Measurements from ENCODE around the gene BSG. TPM values are rescaled to one million over a fixed set of nuclear protein-coding genes. Genes with fewer than 3 reads are reported as not detected.

The BSG gene
- polyA plus RNA-seq, 2 of the 4 experiments (the other 2 are of a cell fraction), result 285 to 579 TPM

- POLR2A ChIA-PET, result no interaction called here
- no peak overlapping the region for H3K4me2 ChIP-seq
- TF ChIP-seq CBX2 (IDR thresholded peaks at IDR 0.05; ENCODE audit: borderline replicate concordance, low read depth) (no peak), NPAS2 (CRISPR knock-in tag; IDR thresholded peaks at IDR 0.05; ENCODE audit: borderline replicate concordance) (no peak), HOXB13 (CRISPR knock-in tag; IDR thresholded peaks at IDR 0.05; ENCODE audit: low read depth) (no peak), POLR2AphosphoS2 (conservative IDR thresholded peaks at IDR 0.05; ENCODE audit: low read length) (no peak), PHF8 (IDR thresholded peaks at IDR 0.05; ENCODE audit: borderline replicate concordance, low read depth) (no peak), HOXB5 (CRISPR knock-in tag; IDR thresholded peaks at IDR 0.05) (no peak), MAZ (IDR thresholded peaks at IDR 0.05; ENCODE audit: borderline replicate concordance, low read depth, low read length) (no peak), CEBPB (IDR thresholded peaks at IDR 0.05) (no peak), HEYL (CRISPR knock-in tag; IDR thresholded peaks at IDR 0.05) (no peak), RFX5 (IDR thresholded peaks at IDR 0.05) (no peak)
- no peak overlapping the region for H3K27ac ChIP-seq
- CTCF ChIA-PET, result interaction anchor here (1.0 kb wide), 1 partner anchor 30 kb away, joined by 3 read pairs; no protein-coding TSS in a partner anchor
- FAIRE-seq (no peak), ATAC-seq (no peak), DNase-seq (ENCODE audit: low read depth in 1 of 2, low spot score in 1 of 2) (no peak)
- no peak overlapping the region for H3K4me3 ChIP-seq
- WGBS (ENCODE audit: missing lambda C conversion rate), result 92% methylated on average over 13 of the region's 55 CpGs
- peaks cover 25% of the 10 kb centered on the region for H3K4me1 ChIP-seq
- H3K9me3 ChIP-seq, result no peaks in the 10 kb centered on the region
Measured at GRCh38 chr19:536031-536880, 36.1 kb upstream of the BSG start.

- POLR2A ChIA-PET, result no interaction called here
- no peak for FAIRE-seq
Measured at GRCh38 chr19:536881-537404, 35.5 kb upstream of the BSG start.

DNA sequence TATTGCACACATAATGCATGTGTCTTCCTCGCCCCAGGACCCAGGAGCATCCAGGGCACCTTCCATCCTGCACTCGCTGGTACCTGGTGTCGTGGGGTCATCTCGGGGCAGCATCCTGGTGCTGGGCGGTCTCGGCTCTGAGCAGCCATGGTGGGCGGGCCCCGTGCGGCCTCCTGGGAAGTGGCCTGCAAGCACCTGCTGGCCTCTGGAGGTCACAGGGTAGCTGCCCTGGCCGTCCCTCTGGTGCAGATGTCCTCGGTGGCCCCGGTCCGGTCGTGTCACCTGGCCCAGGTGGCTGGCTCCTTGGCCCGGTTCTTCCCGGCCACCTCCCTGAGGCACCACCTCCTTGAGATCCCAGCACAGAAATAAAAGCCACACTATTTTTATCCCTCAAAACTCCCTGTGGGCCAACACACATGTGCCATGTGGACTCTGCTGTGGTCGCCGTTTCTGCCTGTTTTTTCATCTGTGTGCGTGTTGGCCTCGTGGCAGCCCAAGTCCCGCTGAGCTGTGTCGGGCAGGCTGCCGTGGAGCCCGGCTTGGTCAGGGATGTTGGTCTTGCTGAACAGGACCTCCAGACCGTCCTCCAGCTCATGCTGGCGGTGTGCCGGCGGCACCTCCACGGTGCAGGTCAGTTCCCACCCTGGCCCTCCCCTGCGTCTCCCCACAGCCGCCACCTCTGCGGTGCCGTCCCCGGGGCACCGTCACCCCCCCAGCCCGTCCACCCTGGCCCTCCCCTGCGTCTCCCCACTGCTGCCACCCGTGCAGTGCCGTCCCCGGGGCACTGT is 33.6 kb upstream of the BSG start:
- 93% methylated on average over 16 of the region's 40 CpGs for WGBS (ENCODE audit: missing lambda C conversion rate)
- Histone ChIP-seq H3K4me2 (no peak overlapping the region), H3K9me3 (no peaks in the 10 kb centered on the region), H3K4me3 (no peak overlapping the region), H3K4me1 (peaks cover 18% of the 10 kb centered on the region), H3K27ac (no peak overlapping the region)
- no peak for FAIRE-seq
- DNase-seq (ENCODE audit: low read depth in 1 of 2, low spot score in 1 of 2), result no peak
- CTCF ChIA-PET, result no interaction called here
- POLR2A ChIA-PET, result no interaction called here
- no peak for ATAC-seq
- TF ChIP-seq CHD4 (IDR thresholded peaks at IDR 0.05; ENCODE audit: borderline replicate concordance) (no peak), BCL3 (IDR thresholded peaks at IDR 0.05) (no peak), NR3C1 (IDR thresholded peaks at IDR 0.05) (no peak), ZFP36 (IDR thresholded peaks at IDR 0.05; ENCODE audit: borderline replicate concordance, partially characterized antibody) (no peak), RARB (CRISPR knock-in tag; IDR thresholded peaks at IDR 0.05) (no peak), SMC3 (IDR thresholded peaks at IDR 0.05) (no peak), HOXA7 (CRISPR knock-in tag; IDR thresholded peaks at IDR 0.05) (no peak)

More at GRCh38 chr19:536881-537404, 35.5 kb upstream of the BSG start:
- 96% methylated on average over 26 of the region's 26 CpGs for WGBS (ENCODE audit: missing lambda C conversion rate)
- H3K9me3 ChIP-seq, result no peaks in the 10 kb centered on the region
- ATAC-seq (no peak), DNase-seq (ENCODE audit: low read depth in 1 of 2, low spot score in 1 of 2) (no peak)
- no peak overlapping the region for H3K4me2 ChIP-seq
- CTCF ChIA-PET, result interaction anchor here (0.6 to 1.0 kb wide), 2 partner anchors 9 to 30 kb away, joined by 3 to 4 read pairs; no protein-coding TSS in a partner anchor
- H3K4me3 ChIP-seq, result no peak overlapping the region
- no peak overlapping the region for H3K27ac ChIP-seq
- TF ChIP-seq POLR2A (IDR thresholded peaks at IDR 0.05; ENCODE audit: low read length) (no peak), CHD2 (IDR thresholded peaks at IDR 0.05; ENCODE audit: low read length, partially characterized antibody) (no peak), FOSB (CRISPR knock-in tag; IDR thresholded peaks at IDR 0.05) (no peak), EHF (CRISPR knock-in tag; IDR thresholded peaks at IDR 0.05) (no peak), JUNB (IDR thresholded peaks at IDR 0.05) (no peak), CHD4 (IDR thresholded peaks at IDR 0.05; ENCODE audit: borderline replicate concordance) (no peak), HES2 (IDR thresholded peaks at IDR 0.05) (no peak), RNF2 (IDR thresholded peaks at IDR 0.05; ENCODE audit: borderline replicate concordance, low read depth) (no peak), ELK1 (IDR thresholded peaks at IDR 0.05; ENCODE audit: low read depth, low read length) (no peak), NFE2L2 (conservative IDR thresholded peaks at IDR 0.05; ENCODE audit: low read length) (no peak), TFCP2L1 (CRISPR knock-in tag; IDR thresholded peaks at IDR 0.05) (no peak), KDM1A (IDR thresholded peaks at IDR 0.05; ENCODE audit: low read depth) (no peak), HOXB5 (CRISPR knock-in tag; IDR thresholded peaks at IDR 0.05) (no peak), MAZ (IDR thresholded peaks at IDR 0.05; ENCODE audit: borderline replicate concordance, low read depth, low read length) (no peak), ZFP36 (IDR thresholded peaks at IDR 0.05; ENCODE audit: borderline replicate concordance, partially characterized antibody) (no peak)
- H3K4me1 ChIP-seq, result peaks cover 25% of the 10 kb centered on the region

Measured in A549 (cell line).